HFFc6 (cell line): ENCODE measurements around the gene CA12. TPM values are rescaled to one million over a fixed set of nuclear protein-coding genes. Genes with fewer than 3 reads are reported as not detected.

Source experiments
- DNase-seq: peaks from one replicate; pipeline ENCODE4 v3.0.0-alpha.2; 2018
- H3K27ac Mint-ChIP-seq: 2 replicates; pipeline ENCODE4 v1.8.0; 2020; ENCODE audit warnings: mild to moderate bottlenecking, mixed read lengths
- H3K27me3 Mint-ChIP-seq: 2 replicates; pipeline ENCODE4 v1.8.0; 2021; ENCODE audit warnings: mild to moderate bottlenecking, moderate library complexity, mixed read lengths; ENCODE audit not compliant: insufficient read depth
- H3K36me3 Mint-ChIP-seq: 2 replicates; pipeline ENCODE4 v1.8.0; 2021; ENCODE audit warnings: low read depth, mixed read lengths
- H3K4me1 Mint-ChIP-seq: 2 replicates; pipeline ENCODE4 v1.8.0; 2020; ENCODE audit warnings: low read depth, mixed read lengths
- H3K4me3 Mint-ChIP-seq: 2 replicates; pipeline ENCODE4 v1.8.0; 2020; ENCODE audit warnings: mild to moderate bottlenecking, moderate library complexity, mixed read lengths
- H3K9me3 Mint-ChIP-seq: 2 replicates; pipeline ENCODE4 v1.8.0; 2020; ENCODE audit warnings: mild to moderate bottlenecking, mixed read lengths
- CTCF ChIP-seq: fragments of 200-600 bp; sonication (generic); IDR thresholded peaks from 2 replicates; pipeline ENCODE4 v1.5.0; 2021; ENCODE audit warnings: antibody characterized with exemption, mild to moderate bottlenecking
- total RNA-seq, 6 experiments: library from RNA; stranded (reverse); fragmentation: NEBNext Ultra II Directional; extraction: Animal tissue kit (Norgen Biotek cat#: 25700); gene quantifications; 2 replicates in 1 of 6; 3 replicates in 5 of 6; pipeline ENCODE4 v1.2.3, GENCODE V29; 2021

CA12 gene
- total RNA-seq, 6 experiments from 2014 or later = 8.3 to 18.2 (median 15.8) TPM

- Mint-ChIP-seq H3K27ac (no peak overlapping the region), H3K4me1 (peaks cover 28% of the 10 kb centered on the region), H3K9me3 (no peaks in the 10 kb centered on the region), H3K36me3 (peaks cover 19% of the 10 kb centered on the region), H3K4me3 (no peak overlapping the region), H3K27me3 (no peaks in the 10 kb centered on the region)
- no peak for DNase-seq
- no peak for TF ChIP-seq CTCF
Measured at GRCh38 chr15:63284335-63284734, 97.3 kb downstream of the CA12 start.

GRCh38 chr15:63283126-63283525, 98.5 kb downstream of the CA12 start:
- Mint-ChIP-seq H3K4me3 (no peak overlapping the region), H3K27me3 (no peaks in the 10 kb centered on the region), H3K27ac (no peak overlapping the region), H3K4me1 (peaks cover 32% of the 10 kb centered on the region), H3K36me3 (peaks cover 23% of the 10 kb centered on the region), H3K9me3 (no peaks in the 10 kb centered on the region)
- no peak for TF ChIP-seq CTCF
- DNase-seq = no peak

GRCh38 chr15:63277893-63278456, 103.7 kb downstream of the CA12 start:
- H3K27ac Mint-ChIP-seq = peak overlapping the region; percentile 70
- DNase-seq = no peak
- H3K9me3 Mint-ChIP-seq = no peaks in the 10 kb centered on the region
- TF ChIP-seq CTCF = no peak
- peaks cover 30% of the 10 kb centered on the region for H3K4me1 Mint-ChIP-seq
- H3K36me3 Mint-ChIP-seq = peaks cover 14% of the 10 kb centered on the region
- H3K4me3 Mint-ChIP-seq = peak overlapping the region; percentile 88
- no peaks in the 10 kb centered on the region for H3K27me3 Mint-ChIP-seq

- Mint-ChIP-seq H3K27ac (peak within 1 kb of the TSS; percentile 84), H3K27me3 (no peaks in the 10 kb centered on the region), H3K9me3 (no peaks in the 10 kb centered on the region), H3K4me3 (peak within 1 kb of the TSS; percentile 88), H3K4me1 (peaks cover 30% of the 10 kb centered on the region), H3K36me3 (peaks cover 18% of the 10 kb centered on the region)
- TF ChIP-seq CTCF = peak; percentile 20; the same call in 1 of the 2 replicates
- peak; percentile 38 for DNase-seq
Measured at GRCh38 chr15:63277038-63277892, 104.4 kb downstream of the CA12 start, which contains the start of gene APH1B. Gene APH1B, plus strand, starts transcription at chr15:63277605. Its CDS starts 19 bp downstream, at chr15:63277624.

GRCh38 chr15:63276342-63277037, 105.2 kb downstream of the CA12 start:
- no peak for DNase-seq
- H3K27me3 Mint-ChIP-seq = no peaks in the 10 kb centered on the region
- H3K4me1 Mint-ChIP-seq = peaks cover 30% of the 10 kb centered on the region
- TF ChIP-seq CTCF = no peak
- H3K36me3 Mint-ChIP-seq = peaks cover 18% of the 10 kb centered on the region
- no peaks in the 10 kb centered on the region for H3K9me3 Mint-ChIP-seq
- H3K27ac Mint-ChIP-seq = peak overlapping the region; percentile 84
- H3K4me3 Mint-ChIP-seq = peak overlapping the region; percentile 88
